Esophagus muscularis mucosa (tissue), 4 donors: ENCODE measurements around the gene ESD.

ENCODE experiments used
- CTCF ChIP-seq, 3 experiments: fragments of 200-600 bp in 2 of 3; fragments of 450-650 bp in 1 of 3; sonication (generic) in 2 of 3; IDR thresholded peaks; one replicate each; pipeline ENCODE4 v1.5.1; 2017 to 2019; ENCODE audit warnings: antibody characterized with exemption in 3 of 3, mild to moderate bottlenecking in 2 of 3, moderate library complexity in 1 of 3
- EP300 ChIP-seq: sonication (generic); formaldehyde crosslinking; IDR thresholded peaks from one replicate; pipeline ENCODE4 v1.6.1; 2017; ENCODE audit warnings: antibody characterized with exemption
- POLR2AphosphoS5 ChIP-seq, 2 donors: sonication (generic); formaldehyde crosslinking; IDR thresholded peaks; one replicate each; pipeline ENCODE4 v1.6.1; 2017; ENCODE audit warnings: antibody characterized with exemption in 2 of 2

- TF ChIP-seq CTCF (IDR thresholded peaks at IDR 0.05): no peak
- TF ChIP-seq POLR2AphosphoS5 (IDR thresholded peaks at IDR 0.05): no peak
- TF ChIP-seq EP300: no peak
These were observed 19.4 kb upstream of the ESD start for GRCh38 chr13:46816371-46816770.
